ENCODE results near the gene KLK11.

KLK11 gene

DNA sequence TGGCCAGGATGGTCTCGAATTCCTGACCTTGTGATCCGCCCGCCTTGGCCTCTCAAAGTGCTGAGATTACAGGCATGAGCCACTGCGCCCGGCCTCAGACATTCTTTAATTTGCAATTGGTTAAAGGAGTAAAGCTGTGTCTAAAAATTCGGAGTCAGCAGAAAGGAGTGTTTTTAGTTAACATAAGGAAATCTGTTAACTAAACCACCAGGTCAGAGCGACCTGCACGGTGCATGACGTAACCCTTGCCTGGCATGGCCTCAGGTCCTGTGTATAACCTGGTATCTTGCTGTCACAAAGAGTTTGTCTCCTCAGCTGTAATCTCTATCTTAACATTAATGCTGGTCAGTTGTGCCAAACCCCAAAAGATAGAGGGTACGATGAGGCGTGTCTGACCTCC lies 17.9 kb upstream of the KLK11 start:
- no peak overlapping the region for H3K4me3 ChIP-seq (ENCODE audit: low read depth, low read length)
- DNase-seq (ENCODE audit: low read depth): no peak
- TF ChIP-seq, protein P1, sequence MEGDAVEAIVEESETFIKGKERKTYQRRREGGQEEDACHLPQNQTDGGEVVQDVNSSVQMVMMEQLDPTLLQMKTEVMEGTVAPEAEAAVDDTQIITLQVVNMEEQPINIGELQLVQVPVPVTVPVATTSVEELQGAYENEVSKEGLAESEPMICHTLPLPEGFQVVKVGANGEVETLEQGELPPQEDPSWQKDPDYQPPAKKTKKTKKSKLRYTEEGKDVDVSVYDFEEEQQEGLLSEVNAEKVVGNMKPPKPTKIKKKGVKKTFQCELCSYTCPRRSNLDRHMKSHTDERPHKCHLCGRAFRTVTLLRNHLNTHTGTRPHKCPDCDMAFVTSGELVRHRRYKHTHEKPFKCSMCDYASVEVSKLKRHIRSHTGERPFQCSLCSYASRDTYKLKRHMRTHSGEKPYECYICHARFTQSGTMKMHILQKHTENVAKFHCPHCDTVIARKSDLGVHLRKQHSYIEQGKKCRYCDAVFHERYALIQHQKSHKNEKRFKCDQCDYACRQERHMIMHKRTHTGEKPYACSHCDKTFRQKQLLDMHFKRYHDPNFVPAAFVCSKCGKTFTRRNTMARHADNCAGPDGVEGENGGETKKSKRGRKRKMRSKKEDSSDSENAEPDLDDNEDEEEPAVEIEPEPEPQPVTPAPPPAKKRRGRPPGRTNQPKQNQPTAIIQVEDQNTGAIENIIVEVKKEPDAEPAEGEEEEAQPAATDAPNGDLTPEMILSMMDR (IDR thresholded peaks at IDR 0.05; ENCODE audit: control insufficient read depth, extremely low read depth, insufficient read depth): no peak

DNA sequence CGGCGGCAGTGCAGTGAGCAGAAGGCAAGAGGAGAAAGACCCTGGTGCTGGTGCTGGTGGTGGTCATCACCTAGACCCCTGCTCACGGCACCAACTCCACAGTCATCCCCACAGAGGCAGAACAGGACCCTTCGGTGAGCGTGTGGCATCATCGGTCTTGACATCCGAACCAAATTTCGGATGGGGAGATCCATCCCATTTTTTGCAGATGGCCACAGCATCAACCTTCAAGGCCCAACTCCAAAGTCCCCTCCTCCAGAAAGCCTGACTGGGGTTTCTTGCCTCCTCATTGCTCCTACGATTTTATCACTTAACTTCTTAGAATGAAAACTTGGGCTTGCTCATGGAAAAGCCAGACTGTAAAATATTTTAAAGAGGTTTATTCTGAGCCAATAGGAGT lies 17.1 kb upstream of the KLK11 start:
- TF ChIP-seq, protein P1 (IDR thresholded peaks at IDR 0.05; ENCODE audit: control insufficient read depth, extremely low read depth, insufficient read depth): no peak
- H3K4me3 ChIP-seq (ENCODE audit: low read depth, low read length): no peak overlapping the region
- no peak for DNase-seq (ENCODE audit: low read depth)

DNA sequence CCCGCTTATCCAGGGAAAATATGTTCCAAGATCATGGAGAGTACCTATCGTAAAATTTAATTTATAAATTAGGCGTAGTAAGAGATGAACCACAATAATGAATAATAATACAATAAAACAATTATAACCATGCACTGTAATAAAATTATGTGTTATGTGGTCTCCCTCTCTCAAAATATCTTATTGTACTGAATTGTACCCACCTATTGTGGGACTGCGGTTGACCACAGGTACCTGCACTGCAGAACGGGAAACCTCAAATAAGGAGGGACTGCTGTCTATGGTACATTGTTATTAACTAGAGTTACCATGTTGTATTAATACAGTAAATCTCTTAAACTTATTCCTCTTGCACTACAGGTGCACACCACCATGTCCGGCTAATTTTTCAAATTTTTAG lies 13.7 kb upstream of the KLK11 start:
- H3K4me3 ChIP-seq (ENCODE audit: low read depth, low read length): no peak overlapping the region
- TF ChIP-seq, protein P1 (IDR thresholded peaks at IDR 0.05; ENCODE audit: control insufficient read depth, extremely low read depth, insufficient read depth): no peak
- DNase-seq (ENCODE audit: low read depth): no peak

DNA sequence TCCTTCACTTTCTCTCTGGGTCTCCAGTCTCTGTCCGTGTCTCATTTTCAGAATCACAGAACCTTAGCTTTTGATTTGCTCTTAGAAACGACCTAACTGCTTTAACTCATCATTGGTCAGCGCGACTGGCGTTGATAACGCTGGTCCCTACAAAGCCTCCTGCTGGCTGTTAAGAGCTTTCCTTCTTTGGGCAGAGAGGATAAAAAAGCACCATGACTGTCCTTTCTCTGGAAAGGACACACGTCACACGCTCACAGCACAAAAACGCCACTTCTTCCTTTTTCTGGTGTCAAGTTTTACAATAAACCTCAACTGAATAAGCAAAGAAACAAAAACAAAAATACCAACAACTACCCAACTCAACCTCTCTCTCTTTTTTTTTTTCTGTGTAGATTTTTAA lies 10.1 kb upstream of the KLK11 start:
- H3K4me3 ChIP-seq (ENCODE audit: low read depth, low read length): no peak overlapping the region
- TF ChIP-seq, protein P1 (IDR thresholded peaks at IDR 0.05; ENCODE audit: control insufficient read depth, extremely low read depth, insufficient read depth): no peak
- DNase-seq (ENCODE audit: low read depth): no peak

DNA sequence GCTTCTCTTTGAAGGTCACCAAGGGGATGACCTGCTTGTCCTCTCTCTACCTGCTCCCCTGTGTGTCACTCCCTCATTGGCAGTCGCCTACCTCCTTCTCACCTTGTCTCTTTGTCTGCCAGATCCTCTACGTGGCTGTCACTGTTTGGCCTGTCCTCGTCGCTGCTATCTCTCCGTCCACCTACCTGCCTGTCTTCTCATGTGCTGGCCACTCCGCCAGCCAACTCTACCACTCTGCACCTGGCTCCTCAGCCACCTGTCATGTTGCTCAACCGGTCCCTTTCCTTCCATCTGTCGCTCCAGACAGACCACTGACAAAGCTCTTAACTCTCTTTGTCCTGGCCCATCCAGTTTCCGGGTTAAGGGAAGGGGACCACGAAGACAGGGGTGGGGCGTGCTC lies 8.3 kb upstream of the KLK11 start, which contains the start of gene KLK12:
Gene KLK12 (minus strand): TSS at position 299 of the 400 bp plus-strand sequence. CDS start 381 bp downstream, outside the sequence.
- no peak for DNase-seq (ENCODE audit: low read depth)
- H3K4me3 ChIP-seq (ENCODE audit: low read depth, low read length): no peak within 1 kb of the TSS
- TF ChIP-seq, protein P1 (IDR thresholded peaks at IDR 0.05; ENCODE audit: control insufficient read depth, extremely low read depth, insufficient read depth): no peak

DNA sequence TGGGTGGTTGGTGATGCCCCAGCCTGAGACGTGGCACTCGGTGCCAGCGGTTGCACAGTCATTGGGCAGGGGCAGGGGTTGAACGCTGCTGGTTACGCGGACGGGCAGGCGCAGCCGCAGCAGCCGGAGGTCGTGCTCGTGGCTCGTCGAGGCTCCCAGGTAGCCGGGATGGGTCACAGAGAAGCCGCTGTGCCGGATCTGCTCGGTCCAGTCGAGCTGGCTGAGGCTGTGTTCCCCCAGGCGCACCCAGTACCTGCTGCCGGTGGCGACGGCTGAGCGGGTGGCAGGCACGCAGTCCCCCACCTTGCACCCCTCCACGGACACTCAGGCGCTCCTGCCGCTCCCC lies 5.4 kb upstream of the KLK11 start:
- DNase-seq (ENCODE audit: low read depth): no peak
- TF ChIP-seq, protein P1 (IDR thresholded peaks at IDR 0.05; ENCODE audit: control insufficient read depth, extremely low read depth, insufficient read depth): no peak
- no peak overlapping the region for H3K4me3 ChIP-seq (ENCODE audit: low read depth, low read length)

DNA sequence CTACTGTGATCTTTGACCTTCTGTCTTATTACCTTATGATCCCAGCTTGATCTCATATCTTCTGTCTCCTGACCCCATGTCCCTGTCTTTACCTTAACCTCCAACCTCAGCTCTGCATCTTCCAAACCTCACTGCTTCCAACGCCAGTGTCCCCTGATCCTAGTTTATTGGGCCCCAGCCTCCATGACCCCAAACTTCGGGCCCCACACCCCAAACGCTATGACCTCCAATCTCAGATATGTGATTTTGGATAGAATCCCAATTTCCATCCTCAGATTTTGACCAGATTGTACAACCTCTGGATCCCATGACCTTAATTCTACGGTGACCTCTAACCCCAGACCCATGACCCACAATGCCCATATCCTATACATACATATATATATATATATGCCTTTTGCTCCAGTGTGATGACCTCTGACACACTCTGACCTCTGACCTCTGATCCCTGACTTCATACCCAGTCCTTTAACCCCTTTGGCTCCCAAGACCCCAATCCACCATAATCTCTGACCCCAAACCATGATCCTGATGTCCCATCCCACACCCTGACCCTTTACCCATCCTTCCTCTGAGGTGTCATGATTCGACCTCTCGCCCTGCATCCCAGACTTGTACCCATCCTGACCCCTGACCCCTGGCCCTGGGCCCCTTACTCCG lies 4.9 kb upstream of the KLK11 start:
- TF ChIP-seq, protein P1 (IDR thresholded peaks at IDR 0.05; ENCODE audit: control insufficient read depth, extremely low read depth, insufficient read depth): no peak
- DNase-seq (ENCODE audit: low read depth): no peak
- no peak overlapping the region for H3K4me3 ChIP-seq (ENCODE audit: low read depth, low read length)

Measured in LNCaP clone FGC (cell line).